Measurements from ENCODE around the gene ZCCHC14. TPM values are rescaled to one million over a fixed set of nuclear protein-coding genes. Genes with fewer than 3 reads are reported as not detected.

The ZCCHC14 gene
- total and polyA plus RNA-seq, 8 donors, result 23.4 to 38.7 (median 31.4) TPM

- Histone ChIP-seq H3K27me3 (no peaks in the 10 kb centered on the region), H3K9me3 (peaks cover 0 to 35% of the 10 kb centered on the region in 2 donors), H3K4me3 (no peak overlapping the region), H3K36me3 (no peaks in the 10 kb centered on the region), H3K27ac (no peak overlapping the region), H3K4me1 (no peaks in the 10 kb centered on the region)
- no peak for DNase-seq
- no peak for TF ChIP-seq CTCF (IDR thresholded peaks at IDR 0.05)
- no peak for ATAC-seq
- intact Hi-C loops (cut with DNase I), result no loop called here
Measured at GRCh38 chr16:87531418-87531817, 38.6 kb upstream of the ZCCHC14 start.

- Histone ChIP-seq H3K9me3 (peaks cover 0 to 33% of the 10 kb centered on the region in 2 donors), H3K27me3 (no peaks in the 10 kb centered on the region), H3K27ac (no peak overlapping the region), H3K4me3 (no peak overlapping the region), H3K4me1 (no peaks in the 10 kb centered on the region), H3K36me3 (no peaks in the 10 kb centered on the region)
- intact Hi-C loops (cut with DNase I), result no loop called here
- no peak for TF ChIP-seq CTCF (IDR thresholded peaks at IDR 0.05)
- no peak for DNase-seq
- no peak for ATAC-seq
Measured at GRCh38 chr16:87528690-87529579, 36.1 kb upstream of the ZCCHC14 start.

- no peaks in the 10 kb centered on the region for H3K4me1 ChIP-seq
- intact Hi-C loops (cut with DNase I), result no loop called here
- H3K27ac ChIP-seq, result no peak overlapping the region
- no peaks in the 10 kb centered on the region for H3K27me3 ChIP-seq
- TF ChIP-seq CTCF (IDR thresholded peaks at IDR 0.05), result no peak
- DNase-seq (no peak), ATAC-seq (no peak)
- peaks cover 0 to 17% of the 10 kb centered on the region in 2 donors for H3K9me3 ChIP-seq
- no peak overlapping the region for H3K4me3 ChIP-seq
- no peaks in the 10 kb centered on the region for H3K36me3 ChIP-seq
Measured at GRCh38 chr16:87527055-87527724, 34.4 kb upstream of the ZCCHC14 start.

- no peaks in the 10 kb centered on the region for H3K27me3 ChIP-seq
- no peak overlapping the region for H3K27ac ChIP-seq
- no peaks in the 10 kb centered on the region for H3K4me1 ChIP-seq
- intact Hi-C loops (cut with DNase I), result no loop called here
- peaks cover 0 to 16% of the 10 kb centered on the region in 2 donors for H3K9me3 ChIP-seq
- no peak for DNase-seq
- ATAC-seq, result no peak
- H3K36me3 ChIP-seq, result no peaks in the 10 kb centered on the region
- H3K4me3 ChIP-seq, result no peak overlapping the region
- TF ChIP-seq CTCF (IDR thresholded peaks at IDR 0.05), result no peak
Measured at GRCh38 chr16:87526238-87526947, 33.6 kb upstream of the ZCCHC14 start.

- peaks cover 0 to 12% of the 10 kb centered on the region in 2 donors for H3K9me3 ChIP-seq
- intact Hi-C loops (cut with DNase I), result no loop called here
- H3K27me3 ChIP-seq, result no peaks in the 10 kb centered on the region
- H3K4me3 ChIP-seq, result no peak overlapping the region
- H3K4me1 ChIP-seq, result no peaks in the 10 kb centered on the region
- ATAC-seq (no peak), DNase-seq (no peak)
- no peak for TF ChIP-seq CTCF (IDR thresholded peaks at IDR 0.05)
- no peaks in the 10 kb centered on the region for H3K36me3 ChIP-seq
- no peak overlapping the region for H3K27ac ChIP-seq
Measured at GRCh38 chr16:87525352-87525751, 32.5 kb upstream of the ZCCHC14 start.
